Stimulated activated CD4-positive, alpha-beta T cell treated with anti-CD3 and anti-CD28 coated beads, TNF-alpha, amount 100 ng/mL, for 48 hours (primary cell): ENCODE results near the gene SATB2.

Source experiments
- DNase-seq, 3 donors: peaks; one replicate each; pipeline ENCODE4 v3.0.0-alpha.2; 2020; ENCODE audit warnings: low read depth in 3 of 3

SATB2 gene

DNA sequence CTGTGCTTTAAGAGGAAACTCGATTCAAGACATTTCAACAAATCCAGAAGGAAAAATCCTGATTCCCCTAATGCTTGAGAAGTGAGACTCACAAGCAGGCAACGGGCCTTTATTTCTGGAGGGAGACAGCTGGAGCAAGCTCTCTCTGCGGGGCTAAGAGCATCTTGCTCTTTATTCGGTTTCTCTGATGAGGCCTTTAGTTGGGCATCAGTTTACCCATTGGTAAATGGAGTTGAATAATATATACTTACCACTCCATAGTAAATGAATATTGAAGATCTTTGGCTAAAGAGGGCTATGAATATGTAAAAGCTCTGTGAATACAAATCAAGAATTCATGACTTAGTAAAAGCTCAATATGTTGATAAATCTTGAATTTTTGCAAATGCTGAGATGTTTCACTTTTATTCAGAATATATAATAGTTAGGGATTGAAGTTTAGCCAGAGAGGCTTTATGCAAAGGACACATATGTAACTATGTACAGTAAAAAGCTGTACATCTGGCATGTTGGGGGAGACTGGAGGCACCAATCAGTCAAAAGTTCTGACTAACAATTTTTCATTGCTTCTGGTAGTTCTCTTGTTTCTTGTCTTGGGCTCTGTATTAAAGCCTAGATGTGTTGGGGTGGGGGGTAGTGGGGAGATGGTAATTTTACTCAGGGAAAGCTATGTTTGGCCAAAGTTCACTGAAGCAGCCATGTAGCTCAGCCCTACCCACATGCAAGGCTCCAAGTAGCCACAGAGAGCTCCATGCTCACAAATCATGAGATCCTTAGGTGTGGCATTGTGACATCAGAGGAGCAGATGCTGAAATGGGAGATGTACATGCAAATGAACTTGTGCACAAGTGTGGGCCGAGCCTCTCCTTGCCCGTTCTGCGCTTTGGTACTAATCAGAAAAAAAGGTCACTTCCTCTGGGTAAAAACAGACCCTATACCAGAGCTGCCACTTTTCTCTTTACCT, 200.2 kb downstream of the SATB2 start:
- no peak for DNase-seq

GRCh38 chr2:199230091-199230490, 227.6 kb downstream of the SATB2 start:
- DNase-seq = no peak

- peak in 2 of 3 donors; percentile 4 for DNase-seq
Observed at GRCh38 chr2:199228887-199229819, 228.6 kb downstream of the SATB2 start.

GRCh38 chr2:199223791-199224190, 233.9 kb downstream of the SATB2 start:
- DNase-seq = no peak

DNA sequence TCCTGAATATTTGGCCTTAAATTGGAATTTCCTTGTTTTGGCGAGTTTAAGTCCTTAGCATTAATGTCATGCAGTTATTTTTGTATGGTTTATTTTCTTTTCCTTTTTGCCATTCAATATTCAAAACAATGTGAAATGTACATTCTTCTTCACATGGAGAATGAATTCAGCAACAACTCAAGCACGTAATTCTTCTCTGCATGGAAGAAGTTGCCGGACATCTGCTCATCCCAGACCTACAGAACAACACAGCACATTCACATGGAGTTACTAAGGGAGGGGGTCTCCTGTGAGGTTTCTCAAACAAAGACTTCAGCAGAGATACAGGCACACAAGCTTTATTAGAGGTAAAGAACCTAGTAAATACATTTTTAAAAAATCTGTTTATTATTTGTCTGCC, 236.8 kb downstream of the SATB2 start:
- no peak for DNase-seq

GRCh38 chr2:199219551-199219950, 238.2 kb downstream of the SATB2 start:
- no peak for DNase-seq
